NOMO-1 (cell line): Measurements from ENCODE around the gene ATP5F1B.

Source experiments
- DNase-seq, 2 experiments: peaks; one replicate each; lab custom pipeline; 2025; ENCODE audit not compliant: unreplicated experiment in 2 of 2; lab: John Stamatoyannopoulos, UW

ATP5F1B gene

DNA sequence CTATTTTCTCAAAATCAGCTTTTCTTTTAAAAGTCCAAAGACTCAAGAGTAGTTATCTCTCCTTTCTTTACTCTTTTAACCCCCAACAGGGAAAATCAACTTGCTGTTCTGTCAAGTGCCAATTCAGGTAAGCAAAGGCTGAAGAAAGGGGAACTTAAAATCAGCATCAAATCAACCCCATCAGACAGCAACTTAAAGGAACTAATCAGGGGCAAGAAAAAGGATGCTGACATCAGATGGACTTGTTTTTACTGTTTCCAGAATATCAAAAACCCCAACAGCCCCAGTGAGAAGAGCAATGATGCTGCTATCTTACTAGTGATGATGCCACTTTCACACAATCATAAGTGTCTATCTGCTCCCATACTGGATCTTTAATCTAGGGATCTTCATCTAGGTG is 19.1 kb downstream of the ATP5F1B start:
- no peak for DNase-seq

DNA sequence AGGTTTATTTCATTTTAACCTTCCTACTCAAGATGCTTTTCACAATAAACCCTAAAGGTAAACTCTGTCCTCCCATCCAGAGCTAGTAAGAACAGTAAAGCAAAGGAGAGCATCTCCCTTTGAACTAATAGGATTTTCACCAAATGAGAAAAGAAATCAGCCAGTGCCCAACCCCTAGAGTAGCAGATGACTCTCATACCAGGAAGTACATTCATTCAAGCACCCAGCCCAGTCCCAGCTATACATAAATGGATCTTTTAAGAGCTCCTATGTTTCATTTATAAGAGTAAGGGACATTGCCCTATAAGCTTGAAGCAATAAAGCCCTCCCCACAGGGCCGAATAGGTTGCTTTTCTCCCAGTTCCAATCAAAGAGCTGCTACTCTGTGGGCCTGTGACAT is 23.2 kb downstream of the ATP5F1B start:
- DNase-seq = no peak

DNA sequence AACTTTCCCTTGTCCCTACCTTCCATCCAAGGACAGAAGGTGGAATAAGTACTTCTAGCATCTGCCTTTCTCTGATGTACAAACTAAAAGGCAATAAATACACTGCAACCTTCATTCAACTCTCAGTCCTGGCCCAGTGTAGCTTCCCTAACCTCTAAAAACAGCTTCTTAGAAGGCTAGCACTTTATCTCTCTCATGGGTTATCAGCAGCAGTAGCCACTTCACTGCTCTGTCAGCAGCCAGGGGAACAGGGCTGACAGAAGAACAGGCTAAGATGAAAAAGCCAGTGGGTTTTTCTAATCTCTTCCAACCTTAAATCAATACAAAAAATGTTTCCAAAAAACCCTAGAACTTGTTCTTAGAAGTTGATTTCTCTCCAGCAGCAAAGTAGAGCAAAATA is 28.9 kb downstream of the ATP5F1B start:
- no peak for DNase-seq

- no peak for DNase-seq
These were observed 29.5 kb downstream of the ATP5F1B start for GRCh38 chr12:56616244-56616643.

GRCh38 chr12:56614627-56615026 is 31.2 kb downstream of the ATP5F1B start:
- DNase-seq = no peak

DNA sequence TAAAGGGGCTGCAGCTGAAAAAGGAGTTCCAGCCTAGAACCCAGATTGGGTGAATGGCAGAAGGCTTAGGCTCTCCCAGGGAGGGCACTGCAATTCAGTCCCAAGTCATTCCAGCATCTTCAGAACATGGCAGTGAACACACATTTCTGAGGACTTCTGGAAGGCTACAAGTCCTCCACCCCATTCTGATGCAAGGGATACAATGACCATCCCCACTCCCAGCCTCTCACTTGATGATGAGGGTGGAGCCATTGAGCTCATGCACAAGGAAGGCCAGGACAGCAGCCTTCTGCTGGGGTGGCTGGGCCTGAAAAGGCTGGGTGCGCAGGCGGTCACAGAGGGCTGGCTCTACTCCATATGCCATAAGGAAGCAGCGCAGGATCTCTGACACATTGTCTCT is 41.4 kb downstream of the ATP5F1B start:
- no peak for DNase-seq

- DNase-seq = no peak
These were observed 43.5 kb downstream of the ATP5F1B start for GRCh38 chr12:56602239-56602638.

DNA sequence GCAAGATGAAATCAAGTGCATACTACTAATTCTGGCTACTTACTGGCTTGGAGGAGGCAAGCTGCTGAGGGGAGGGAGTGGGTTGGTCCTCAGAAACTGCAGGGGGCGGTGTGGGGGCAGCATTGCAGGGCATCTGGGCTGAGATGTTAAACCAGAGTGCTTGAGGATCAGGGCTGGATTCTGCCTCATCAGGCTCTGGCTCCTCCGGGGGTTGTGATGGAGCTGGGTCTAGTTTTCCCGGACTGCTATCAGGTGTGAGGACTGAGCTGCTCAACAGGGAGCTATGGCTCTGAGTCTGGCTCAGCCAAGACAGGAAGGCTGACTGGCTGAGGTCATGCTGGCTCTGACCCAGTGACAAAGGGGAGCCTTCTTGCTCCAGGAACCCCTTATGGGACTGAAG is 44.3 kb downstream of the ATP5F1B start:
- DNase-seq = no peak

DNA sequence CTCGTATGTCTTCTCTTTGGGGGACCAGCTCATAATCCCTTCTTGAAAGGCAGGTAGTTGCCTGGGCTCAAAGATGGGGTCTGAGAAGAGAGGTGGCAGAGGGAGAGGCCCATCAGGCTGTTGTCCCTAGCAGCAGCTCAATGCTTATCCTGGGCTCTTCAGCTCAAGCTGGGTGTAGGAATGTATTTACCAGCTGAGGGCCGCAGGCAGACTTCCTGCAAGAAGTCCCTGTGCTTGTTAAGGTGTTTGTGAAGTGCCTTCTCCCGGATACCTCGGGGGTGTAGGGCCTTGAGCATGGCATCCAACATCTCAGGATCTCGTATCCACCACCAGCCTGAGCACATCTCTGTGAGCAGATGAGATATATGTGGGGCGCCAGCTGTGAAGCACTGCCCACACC is 45.0 kb downstream of the ATP5F1B start:
- no peak for DNase-seq

DNA sequence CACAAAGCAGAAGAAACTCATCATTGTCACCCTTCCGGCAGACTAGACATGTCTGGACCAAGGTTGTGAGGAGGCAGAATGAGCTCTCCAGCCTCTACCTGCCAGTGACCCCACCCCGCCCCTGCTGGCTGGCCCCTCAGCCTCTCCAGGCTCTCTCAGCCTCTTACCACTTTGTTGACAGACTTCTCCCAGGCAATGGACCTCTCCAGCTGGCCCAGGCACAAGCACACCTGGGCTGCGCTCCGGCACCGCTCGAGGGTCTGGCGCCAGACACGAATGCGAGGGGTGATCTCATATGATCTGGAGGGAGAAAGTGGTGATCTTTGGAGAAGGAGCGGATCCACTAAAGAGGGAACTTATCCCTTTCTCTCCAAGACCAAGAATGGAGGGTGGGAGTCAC is 46.0 kb downstream of the ATP5F1B start:
- DNase-seq = no peak

DNA sequence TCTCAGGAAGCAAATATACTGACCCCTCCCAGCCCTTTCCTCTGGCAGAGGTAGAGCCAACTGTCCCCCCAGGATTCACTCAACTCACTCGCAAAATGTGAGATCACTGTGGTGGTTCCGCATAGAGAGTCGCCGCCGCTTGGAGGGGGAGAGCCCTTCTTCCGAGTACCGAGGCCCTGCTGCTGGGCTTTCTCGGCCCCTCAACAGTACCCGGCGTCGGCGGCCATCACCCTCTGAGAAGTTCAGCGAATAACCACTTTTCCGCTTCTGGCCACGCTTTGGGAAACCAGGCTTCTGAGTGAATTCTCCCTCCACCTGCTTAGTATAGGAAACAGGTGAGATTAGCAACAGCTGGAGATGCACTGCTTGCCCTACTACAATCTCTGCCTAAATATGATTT is 46.7 kb downstream of the ATP5F1B start:
- DNase-seq = no peak

DNA sequence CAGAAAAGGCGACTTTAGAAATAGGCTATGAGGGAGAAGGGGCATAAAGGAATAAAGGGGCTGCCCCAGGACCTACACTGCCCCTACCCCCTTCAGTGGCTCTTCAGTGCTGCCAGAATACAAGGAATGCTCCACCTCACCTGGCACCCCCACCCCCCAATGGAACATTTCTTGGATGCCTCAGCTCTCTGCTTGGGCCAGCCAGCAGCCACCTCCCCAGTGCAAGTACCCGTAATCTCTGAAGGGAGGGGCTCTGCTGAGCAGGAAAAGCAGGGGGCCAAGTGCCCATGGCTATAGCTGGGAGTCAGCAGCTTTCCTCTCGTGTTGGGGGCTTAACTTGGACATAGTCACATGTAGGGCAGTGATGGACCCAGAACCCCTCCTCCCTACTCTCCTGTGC is 49.0 kb downstream of the ATP5F1B start:
- no peak for DNase-seq

- peak; percentile 18 to 56 for DNase-seq
These were observed 51.7 kb downstream of the ATP5F1B start for GRCh38 chr12:56593909-56594621.

GRCh38 chr12:56591961-56592360 is 53.8 kb downstream of the ATP5F1B start:
- no peak for DNase-seq

GRCh38 chr12:56591126-56591525 is 54.7 kb downstream of the ATP5F1B start:
- DNase-seq = no peak

- DNase-seq = peak; percentile 22 to 39
These were observed 55.5 kb downstream of the ATP5F1B start for GRCh38 chr12:56590237-56590830.

GRCh38 chr12:56589783-56590182 is 56.0 kb downstream of the ATP5F1B start:
- no peak for DNase-seq
